Ascending aorta (tissue), 2 donors: Measurements from ENCODE around the gene ABCC10. TPM values are rescaled to one million over a fixed set of nuclear protein-coding genes. Genes with fewer than 3 reads are reported as not detected.
"Not testable (repeated sequence)": the region's sequence is repeated elsewhere in the genome, so short reads cannot be mapped to it uniquely, and the experiment has no call there.

Experiments used
- DNase-seq, 2 donors: peaks; one replicate each; pipeline ENCODE4 v3.0.0-alpha.2; 2019; ENCODE audit warnings: low spot score in 2 of 2
- H3K27ac ChIP-seq, 2 donors: fragments of 200-600 bp; sonication (generic); one replicate each; pipeline ENCODE4 v1.5.1; 2016 to 2017; ENCODE audit warnings: mild to moderate bottlenecking in 1 of 2
- H3K27me3 ChIP-seq: fragments of 200-600 bp; sonication (generic); one replicate; pipeline ENCODE4 v1.5.1; 2017
- H3K36me3 ChIP-seq, 2 donors: fragments of 200-600 bp; sonication (generic); one replicate each; pipeline ENCODE4 v1.5.1; 2016
- H3K4me1 ChIP-seq, 2 donors: fragments of 200-600 bp; sonication (generic); one replicate each; pipeline ENCODE4 v1.5.1; 2016 to 2017; ENCODE audit warnings: mild to moderate bottlenecking in 1 of 2
- H3K4me3 ChIP-seq, 2 donors: fragments of 200-600 bp; sonication (generic); one replicate each; pipeline ENCODE4 v1.5.1; 2016 to 2017; ENCODE audit warnings: mild to moderate bottlenecking in 1 of 2
- H3K9me3 ChIP-seq, 2 donors: fragments of 200-600 bp; sonication (generic); one replicate each; pipeline ENCODE4 v1.5.1; 2016
- intact Hi-C: fragments of 100-400 bp; cut with DNase I; formaldehyde crosslinking; loops from one replicate; pipeline ENCODE4 v1.15.1; 2023
- total RNA-seq: library from RNA; depleted of rRNA; stranded (reverse); fragments of >200 nt; gene quantifications from one replicate; pipeline ENCODE4 v1.1.0, GENCODE V29; 2016
- TF ChIP-seq, protein P1 (sequence below), 3 experiments: fragments of 200-600 bp in 2 of 3; fragments of 450-650 bp in 1 of 3; sonication (generic) in 2 of 3; IDR thresholded peaks; one replicate each; pipeline ENCODE4 v1.5.1; 2016 to 2019; ENCODE audit warnings: antibody characterized with exemption in 3 of 3, mild to moderate bottlenecking in 1 of 3, moderate library complexity in 1 of 3

ABCC10 gene
- total RNA-seq, 1 donor from 2014 or later, result 4.6 TPM

DNA sequence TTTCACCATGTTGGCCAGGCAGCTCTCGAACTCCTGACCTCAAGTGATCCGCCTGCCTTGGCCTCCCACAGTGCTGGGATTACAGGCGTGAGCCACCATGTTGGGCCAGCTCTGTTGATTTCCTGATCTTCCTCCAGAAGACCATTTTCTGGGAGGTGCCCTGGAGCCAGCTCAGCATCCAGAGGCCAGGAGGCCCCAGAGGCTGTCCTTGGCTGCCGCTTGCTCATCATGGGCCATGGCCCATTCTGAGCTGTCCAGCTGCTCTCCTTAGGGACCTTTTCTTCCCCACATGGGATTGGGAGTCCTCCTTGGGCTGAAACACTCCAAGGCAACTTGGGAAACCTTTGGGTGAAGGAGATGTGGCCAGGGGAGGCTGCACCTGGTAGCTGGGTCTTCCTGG lies 67.4 kb downstream of the ABCC10 start:
- TF ChIP-seq, protein P1, sequence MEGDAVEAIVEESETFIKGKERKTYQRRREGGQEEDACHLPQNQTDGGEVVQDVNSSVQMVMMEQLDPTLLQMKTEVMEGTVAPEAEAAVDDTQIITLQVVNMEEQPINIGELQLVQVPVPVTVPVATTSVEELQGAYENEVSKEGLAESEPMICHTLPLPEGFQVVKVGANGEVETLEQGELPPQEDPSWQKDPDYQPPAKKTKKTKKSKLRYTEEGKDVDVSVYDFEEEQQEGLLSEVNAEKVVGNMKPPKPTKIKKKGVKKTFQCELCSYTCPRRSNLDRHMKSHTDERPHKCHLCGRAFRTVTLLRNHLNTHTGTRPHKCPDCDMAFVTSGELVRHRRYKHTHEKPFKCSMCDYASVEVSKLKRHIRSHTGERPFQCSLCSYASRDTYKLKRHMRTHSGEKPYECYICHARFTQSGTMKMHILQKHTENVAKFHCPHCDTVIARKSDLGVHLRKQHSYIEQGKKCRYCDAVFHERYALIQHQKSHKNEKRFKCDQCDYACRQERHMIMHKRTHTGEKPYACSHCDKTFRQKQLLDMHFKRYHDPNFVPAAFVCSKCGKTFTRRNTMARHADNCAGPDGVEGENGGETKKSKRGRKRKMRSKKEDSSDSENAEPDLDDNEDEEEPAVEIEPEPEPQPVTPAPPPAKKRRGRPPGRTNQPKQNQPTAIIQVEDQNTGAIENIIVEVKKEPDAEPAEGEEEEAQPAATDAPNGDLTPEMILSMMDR (IDR thresholded peaks at IDR 0.05), result no peak
- H3K27ac ChIP-seq, result no peak overlapping the region
- intact Hi-C loops, result no loop called here

DNA sequence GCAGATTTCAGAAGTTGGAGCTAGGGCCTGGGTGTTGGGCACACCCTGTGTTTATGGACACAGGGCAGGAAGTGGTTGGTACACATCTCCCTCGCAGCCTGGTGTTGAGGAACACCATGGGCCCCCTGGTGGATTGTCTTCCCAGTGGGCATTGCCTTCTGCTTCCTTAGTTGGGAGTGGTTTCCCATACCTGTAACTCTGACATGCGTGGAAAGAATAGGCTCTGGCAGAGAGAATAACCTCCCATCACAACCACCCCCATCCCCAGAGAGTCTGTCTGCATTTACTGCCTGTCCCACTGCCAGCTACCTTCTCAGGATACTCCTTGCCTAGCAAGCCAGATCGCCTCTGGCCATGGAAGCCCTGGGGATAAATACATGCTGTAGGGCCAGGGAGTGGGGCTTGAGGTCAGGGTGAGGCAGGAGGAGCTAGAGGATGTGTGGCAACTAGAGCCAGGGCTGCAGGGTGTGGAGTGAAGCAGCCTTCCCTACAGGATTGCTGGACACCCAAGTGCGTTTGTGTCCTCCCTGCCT lies 68.1 kb downstream of the ABCC10 start:
- Histone ChIP-seq H3K27ac (peak overlapping the region in 1 of 2 donors; percentile 17), H3K9me3 (no peaks in the 10 kb centered on the region)

More for the DNA sequence above, 67.4 kb downstream of the ABCC10 start:
- Histone ChIP-seq H3K36me3 (peaks cover 6 to 21% of the 10 kb centered on the region in 2 donors), H3K27me3 (no peaks in the 10 kb centered on the region), H3K4me3 (no peak overlapping the region), H3K4me1 (peaks cover 7 to 30% of the 10 kb centered on the region in 2 donors), H3K9me3 (no peaks in the 10 kb centered on the region)
- no peak for DNase-seq

DNA sequence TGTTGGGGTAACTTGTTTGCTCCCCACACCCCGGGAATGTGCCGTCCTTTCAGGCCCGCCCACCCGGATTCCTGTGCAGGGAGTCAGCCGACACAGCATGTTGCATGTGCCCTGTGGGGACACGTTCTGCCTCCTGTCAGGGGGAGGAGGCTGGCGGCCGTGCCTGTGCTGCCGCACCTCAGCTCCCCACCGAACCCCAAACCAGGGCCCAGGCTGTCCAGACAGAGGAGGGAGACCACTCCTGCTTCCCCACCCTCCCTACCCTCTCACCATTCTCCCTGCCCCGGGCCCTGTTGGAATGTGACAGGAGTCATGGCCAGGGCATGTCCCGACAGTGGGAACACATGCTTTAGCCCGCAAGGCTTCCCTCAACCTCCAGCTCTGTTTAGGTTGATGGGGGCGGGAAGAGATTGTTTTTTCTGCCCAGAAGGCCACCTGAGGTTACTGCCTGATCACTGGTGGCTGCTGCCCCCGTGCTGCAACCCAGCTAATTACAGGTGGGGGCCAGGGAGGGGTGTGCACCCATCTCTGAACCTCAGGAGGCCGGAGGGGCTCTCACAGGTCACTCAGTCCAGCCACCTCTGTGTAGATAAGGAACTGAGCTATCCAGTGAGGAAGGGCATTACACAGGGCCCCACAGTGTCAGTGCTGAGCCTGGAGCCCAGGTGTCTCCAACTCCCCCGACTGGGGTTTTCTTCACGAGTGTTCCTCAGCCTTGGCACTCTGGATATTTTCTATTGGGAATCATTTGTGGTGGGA lies 69.2 kb downstream of the ABCC10 start:
- Histone ChIP-seq H3K4me3 (peak overlapping the region in 1 of 2 donors; percentile 17), H3K9me3 (no peaks in the 10 kb centered on the region), H3K27ac (peak overlapping the region; percentile 17), H3K4me1 (peaks cover 7 to 30% of the 10 kb centered on the region in 2 donors), H3K36me3 (peaks cover 21 to 39% of the 10 kb centered on the region in 2 donors), H3K27me3 (no peaks in the 10 kb centered on the region)
- intact Hi-C loops, result loop anchor here (2.0 kb wide), 1 partner anchor 42 kb away; the partner anchor contains the start of gene DLK2
- TF ChIP-seq, protein P1 (IDR thresholded peaks at IDR 0.05), result peak; percentile 49 to 65 (median 61)
- no peak for DNase-seq

More for the DNA sequence above, 68.1 kb downstream of the ABCC10 start:
- no peak overlapping the region for H3K4me3 ChIP-seq
- no peaks in the 10 kb centered on the region for H3K27me3 ChIP-seq
- no peak for DNase-seq
- H3K36me3 ChIP-seq, result peaks cover 11 to 29% of the 10 kb centered on the region in 2 donors
- intact Hi-C loops, result no loop called here
- TF ChIP-seq, protein P1 (IDR thresholded peaks at IDR 0.05), result no peak
- H3K4me1 ChIP-seq, result peaks cover 7 to 30% of the 10 kb centered on the region in 2 donors

DNA sequence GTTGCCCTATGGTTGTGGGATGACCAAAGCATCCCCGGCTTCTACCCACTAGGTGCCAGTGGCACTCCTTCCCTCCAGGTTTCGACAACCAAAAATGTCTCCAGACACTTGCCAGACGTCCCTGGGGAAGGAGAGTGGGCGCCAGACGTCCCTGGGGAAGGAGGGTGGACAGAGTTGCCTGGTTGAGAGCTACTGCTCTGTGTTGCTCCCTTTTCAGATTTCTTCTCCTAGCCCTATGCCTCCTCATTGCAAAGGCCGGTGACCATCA lies 69.7 kb downstream of the ABCC10 start:
- TF ChIP-seq, protein P1 (IDR thresholded peaks at IDR 0.05), result no peak
- Histone ChIP-seq H3K27me3 (no peaks in the 10 kb centered on the region), H3K4me1 (peaks cover 7 to 26% of the 10 kb centered on the region in 2 donors), H3K27ac (peak overlapping the region in 1 of 2 donors; percentile 17), H3K4me3 (no peak overlapping the region), H3K36me3 (peaks cover 22 to 42% of the 10 kb centered on the region in 2 donors), H3K9me3 (no peaks in the 10 kb centered on the region)
- no peak for DNase-seq
- intact Hi-C loops, result loop anchor here (2.0 kb wide), 1 partner anchor 42 kb away; the partner anchor contains the start of gene DLK2

DNA sequence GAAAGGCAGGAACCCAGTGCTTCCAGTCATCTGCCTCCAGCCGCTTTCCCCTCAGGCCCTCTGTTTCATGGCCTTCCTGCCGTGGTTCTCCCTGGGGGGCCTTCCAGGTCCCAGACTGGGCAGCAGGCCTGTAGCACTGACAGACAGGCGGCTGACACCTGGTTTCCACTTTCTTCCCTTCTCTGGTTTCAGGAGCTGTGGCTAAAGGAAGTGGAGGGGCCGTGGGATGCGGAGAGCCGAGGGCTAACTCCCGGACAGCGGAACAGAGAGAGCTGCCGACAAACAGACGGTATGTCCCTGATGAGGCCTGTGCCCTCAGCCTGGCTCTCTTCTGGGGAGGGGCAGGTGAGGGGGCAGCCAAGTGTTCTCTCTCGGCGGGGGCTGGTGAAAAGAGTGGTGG lies 70.3 kb downstream of the ABCC10 start:
- DNase-seq, result no peak
- Histone ChIP-seq H3K4me1 (peaks cover 7 to 20% of the 10 kb centered on the region in 2 donors), H3K4me3 (no peak overlapping the region), H3K27me3 (no peaks in the 10 kb centered on the region), H3K9me3 (no peaks in the 10 kb centered on the region), H3K36me3 (peaks cover 27 to 48% of the 10 kb centered on the region in 2 donors), H3K27ac (no peak overlapping the region)
- intact Hi-C loops, result loop anchor here (2.0 kb wide), 1 partner anchor 43 kb away; the partner anchor contains the start of gene DLK2
- TF ChIP-seq, protein P1 (IDR thresholded peaks at IDR 0.05), result no peak

DNA sequence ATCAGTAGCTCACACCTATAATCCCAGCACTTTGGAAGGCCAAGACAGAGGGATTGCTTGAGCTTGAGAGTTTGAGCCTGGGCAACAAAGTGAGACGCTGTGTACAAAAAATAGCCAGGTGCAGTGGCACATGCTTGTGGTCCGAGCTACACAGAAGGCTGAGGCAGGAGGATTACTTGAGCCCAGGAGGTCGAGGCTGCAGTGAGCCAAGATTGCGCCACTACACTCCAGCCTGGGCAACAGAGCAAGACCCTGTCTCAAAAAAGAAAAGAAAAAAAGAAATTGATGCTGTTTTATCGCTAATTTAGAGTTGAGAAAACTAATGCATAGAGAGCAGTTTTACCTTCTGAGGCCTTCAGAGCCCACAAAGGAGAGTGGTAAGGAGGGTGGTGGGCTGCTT lies 71.0 kb downstream of the ABCC10 start:
- DNase-seq, H3K9me3 ChIP-seq, H3K27ac ChIP-seq, H3K27me3 ChIP-seq, H3K4me3 ChIP-seq, intact Hi-C loops: not testable (repeated sequence)
- H3K36me3 ChIP-seq, result peaks cover 33 to 54% of the 10 kb centered on the region in 2 donors
- H3K4me1 ChIP-seq, result peaks cover 7 to 19% of the 10 kb centered on the region in 2 donors
